Astrocyte of the cerebellum (primary cell): ENCODE results near the gene ZNF343.

Experiments used
- DNase-seq: peaks from one replicate; pipeline ENCODE4 v3.0.0-alpha.2; 2011; ENCODE audit warnings: low read depth
- H3K4me3 ChIP-seq: 2 replicates; pipeline ENCODE4 v1.5.1; 2011; ENCODE audit warnings: mild to moderate bottlenecking, low read depth, low read length, moderate library complexity
- CTCF ChIP-seq: IDR thresholded peaks from 2 replicates; pipeline ENCODE4 v1.5.1; 2012; ENCODE audit warnings: low read length, low read depth, moderate library complexity, mild to moderate bottlenecking; ENCODE audit errors: missing control alignments
- in situ Hi-C: cut with HindIII; loops from 2 replicates; pipeline ENCODE4 v1.10.0; 2017; ENCODE audit warnings: low sequenced_read_pairs

Gene ZNF343

GRCh38 chr20:2483504-2483903 lies 25.2 kb downstream of the ZNF343 start:
- no peak overlapping the region for H3K4me3 ChIP-seq
- in situ Hi-C loops = no loop called here
- no peak for TF ChIP-seq CTCF
- DNase-seq = no peak

- in situ Hi-C loops = no loop called here
- H3K4me3 ChIP-seq = no peak overlapping the region
- TF ChIP-seq CTCF = no peak
- no peak for DNase-seq
Observed at GRCh38 chr20:2480381-2480780, 28.3 kb downstream of the ZNF343 start.

- H3K4me3 ChIP-seq = no peak overlapping the region
- in situ Hi-C loops = no loop called here
- DNase-seq = no peak
- no peak for TF ChIP-seq CTCF
Observed at GRCh38 chr20:2476742-2477615, 31.7 kb downstream of the ZNF343 start.

GRCh38 chr20:2475850-2476741 lies 32.6 kb downstream of the ZNF343 start:
- TF ChIP-seq CTCF = no peak
- in situ Hi-C loops = no loop called here

GRCh38 chr20:2473516-2473915 lies 35.2 kb downstream of the ZNF343 start:
- in situ Hi-C loops = no loop called here
- TF ChIP-seq CTCF = no peak
- peak; percentile 38 for DNase-seq
- H3K4me3 ChIP-seq = no peak overlapping the region

More at GRCh38 chr20:2475850-2476741, 32.6 kb downstream of the ZNF343 start:
- H3K4me3 ChIP-seq = no peak overlapping the region
- DNase-seq = no peak

GRCh38 chr20:2470423-2471193 lies 38.1 kb downstream of the ZNF343 start, which contains the start of gene SNRPB:
TSS of gene SNRPB (minus strand) at chr20:2470789. CDS start at chr20:2470690, 99 bp downstream.
- no peak for TF ChIP-seq CTCF
- in situ Hi-C loops = no loop called here
- DNase-seq = peak; percentile 98

More at GRCh38 chr20:2470423-2471193, 38.1 kb downstream of the ZNF343 start, which contains the start of gene SNRPB:
- peak within 1 kb of the TSS; percentile 89 for H3K4me3 ChIP-seq
